ENCODE measurements around the gene CFP. TPM values are rescaled to one million over a fixed set of nuclear protein-coding genes. Genes with fewer than 3 reads are reported as not detected.

CFP gene
- polyA plus RNA-seq, 3 donors: 461 to 498 (median 491) TPM

DNA sequence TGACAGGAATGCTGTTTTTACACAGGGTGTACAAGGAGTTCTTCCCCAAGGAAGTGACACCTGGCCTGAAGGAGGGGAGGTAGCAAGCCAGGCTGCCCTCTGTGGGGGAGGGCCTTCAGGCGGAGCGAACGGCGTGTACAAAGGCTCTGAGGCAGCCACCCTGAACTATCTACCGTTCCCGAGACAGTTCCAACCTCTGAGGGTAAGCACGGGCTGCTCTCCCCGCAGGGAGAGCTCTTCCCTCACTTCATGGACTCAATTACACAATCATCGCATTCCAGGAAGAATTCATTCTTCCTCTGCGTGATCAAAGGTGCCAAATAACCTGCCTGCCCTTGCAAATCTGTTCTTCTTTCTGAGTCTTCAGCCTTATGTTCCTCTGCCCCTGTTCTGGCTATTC lies 15.8 kb upstream of the CFP start:
- Mint-ChIP-seq H3K36me3 (peaks cover 19 to 26% of the 10 kb centered on the region in 2 donors), H3K9me3 (peaks cover 0 to 12% (median 2%) of the 10 kb centered on the region in 7 donors), H3K27ac (peak overlapping the region in 1 of 7 donors; percentile 46), H3K4me3 (no peak overlapping the region), H3K4me1 (peaks cover 30% of the 10 kb centered on the region), H3K27me3 (ENCODE audit: low read depth in 3 of 3) (peaks cover 0 to 1% (median 0%) of the 10 kb centered on the region in 3 donors)
- WGBS (ENCODE audit: insufficient coverage): 83% methylated on average over 4 of the region's 10 CpGs
- H3K4me2 ChIP-seq (replicated peaks; ENCODE audit: extremely low read depth, low read length, poor library complexity, severe bottlenecking): no peak overlapping the region
- H4K20me1 ChIP-seq (ENCODE audit: insufficient read depth, low read length): peaks cover 3% of the 10 kb centered on the region
- peaks cover 12 to 16% of the 10 kb centered on the region in 2 donors for H3K36me3 ChIP-seq (replicated peaks in 1 of 2; ENCODE audit: control insufficient read depth in 1 of 2, insufficient read depth in 2 of 2, low read length in 2 of 2)
- H3K79me2 ChIP-seq (ENCODE audit: insufficient read depth, low read length): peaks cover 16% of the 10 kb centered on the region
- no peak overlapping the region for H3K27ac ChIP-seq (ENCODE audit: low read depth in 1 of 2, low read length in 2 of 2)
- TF ChIP-seq, protein P1, sequence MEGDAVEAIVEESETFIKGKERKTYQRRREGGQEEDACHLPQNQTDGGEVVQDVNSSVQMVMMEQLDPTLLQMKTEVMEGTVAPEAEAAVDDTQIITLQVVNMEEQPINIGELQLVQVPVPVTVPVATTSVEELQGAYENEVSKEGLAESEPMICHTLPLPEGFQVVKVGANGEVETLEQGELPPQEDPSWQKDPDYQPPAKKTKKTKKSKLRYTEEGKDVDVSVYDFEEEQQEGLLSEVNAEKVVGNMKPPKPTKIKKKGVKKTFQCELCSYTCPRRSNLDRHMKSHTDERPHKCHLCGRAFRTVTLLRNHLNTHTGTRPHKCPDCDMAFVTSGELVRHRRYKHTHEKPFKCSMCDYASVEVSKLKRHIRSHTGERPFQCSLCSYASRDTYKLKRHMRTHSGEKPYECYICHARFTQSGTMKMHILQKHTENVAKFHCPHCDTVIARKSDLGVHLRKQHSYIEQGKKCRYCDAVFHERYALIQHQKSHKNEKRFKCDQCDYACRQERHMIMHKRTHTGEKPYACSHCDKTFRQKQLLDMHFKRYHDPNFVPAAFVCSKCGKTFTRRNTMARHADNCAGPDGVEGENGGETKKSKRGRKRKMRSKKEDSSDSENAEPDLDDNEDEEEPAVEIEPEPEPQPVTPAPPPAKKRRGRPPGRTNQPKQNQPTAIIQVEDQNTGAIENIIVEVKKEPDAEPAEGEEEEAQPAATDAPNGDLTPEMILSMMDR (IDR thresholded peaks at IDR 0.05): no peak
- intact Hi-C loops (cut with micrococcal nuclease): loop anchor here in 1 of 2 donors (10.0 kb wide), 1 partner anchor 451 kb away; the partner anchor contains the start of gene UBA1
- no peaks in the 10 kb centered on the region for H3K27me3 ChIP-seq (ENCODE audit: control insufficient read depth in 2 of 2, insufficient read depth in 2 of 2, low read length in 2 of 2)
- no peak overlapping the region for H2AFZ ChIP-seq (ENCODE audit: insufficient read depth, low read depth, low read length, poor library complexity, severe bottlenecking)
- H3K4me1 ChIP-seq (ENCODE audit: control insufficient read depth in 1 of 2, insufficient read depth in 2 of 2, low read length in 2 of 2): peaks cover 22 to 25% of the 10 kb centered on the region in 2 donors
- H3K9me3 ChIP-seq (replicated peaks in 1 of 2; ENCODE audit: control insufficient read depth in 1 of 2, insufficient read depth in 1 of 2, low read length in 2 of 2): no peaks in the 10 kb centered on the region
- DNase-seq: no peak
- H3K9ac ChIP-seq (ENCODE audit: insufficient read depth, low read length, poor library complexity, severe bottlenecking): no peak overlapping the region
- H3K4me3 ChIP-seq (replicated peaks in 1 of 3; ENCODE audit: low read depth in 2 of 3, low read length in 3 of 3): no peak overlapping the region

DNA sequence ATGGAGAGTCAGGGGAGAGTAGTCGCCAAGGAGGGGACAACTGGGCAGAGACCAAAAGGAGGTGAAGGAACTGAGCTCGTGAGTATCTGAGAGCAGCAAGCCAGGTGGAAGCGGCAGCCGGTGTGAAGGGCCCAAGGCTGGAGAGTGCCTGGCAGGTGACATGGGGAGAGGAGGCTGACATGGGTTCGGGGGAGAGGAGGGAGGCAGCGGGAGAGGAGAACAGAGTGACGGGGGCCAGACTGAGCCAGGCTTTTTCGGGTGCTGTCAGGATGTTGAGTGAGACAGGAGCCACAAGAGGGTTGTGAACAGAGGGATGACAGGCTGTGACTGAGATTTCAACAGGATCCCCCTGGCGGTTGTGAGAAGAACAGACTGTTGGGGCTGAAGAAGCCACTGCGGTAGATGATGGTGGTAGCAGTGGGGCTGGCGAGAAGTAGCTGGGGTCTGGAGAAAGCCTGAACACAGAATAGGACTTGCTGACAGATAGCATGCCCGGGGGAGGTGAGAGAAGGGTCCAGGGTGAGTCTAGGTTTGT lies 14.9 kb upstream of the CFP start:
- peaks cover 0 to 1% (median 0%) of the 10 kb centered on the region in 3 donors for H3K27me3 Mint-ChIP-seq (ENCODE audit: low read depth in 3 of 3)
- Histone ChIP-seq H3K4me1 (ENCODE audit: control insufficient read depth in 1 of 2, insufficient read depth in 2 of 2, low read length in 2 of 2) (peaks cover 20 to 23% of the 10 kb centered on the region in 2 donors), H3K9ac (ENCODE audit: insufficient read depth, low read length, poor library complexity, severe bottlenecking) (no peak overlapping the region), H3K9me3 (replicated peaks in 1 of 2; ENCODE audit: control insufficient read depth in 1 of 2, insufficient read depth in 1 of 2, low read length in 2 of 2) (no peaks in the 10 kb centered on the region), H3K79me2 (ENCODE audit: insufficient read depth, low read length) (peaks cover 16% of the 10 kb centered on the region), H3K27ac (ENCODE audit: low read depth in 1 of 2, low read length in 2 of 2) (no peak overlapping the region), H3K36me3 (replicated peaks in 1 of 2; ENCODE audit: control insufficient read depth in 1 of 2, insufficient read depth in 2 of 2, low read length in 2 of 2) (peaks cover 19 to 25% of the 10 kb centered on the region in 2 donors), H2AFZ (ENCODE audit: insufficient read depth, low read depth, low read length, poor library complexity, severe bottlenecking) (no peak overlapping the region), H3K27me3 (ENCODE audit: control insufficient read depth in 2 of 2, insufficient read depth in 2 of 2, low read length in 2 of 2) (no peaks in the 10 kb centered on the region), H3K4me2 (replicated peaks; ENCODE audit: extremely low read depth, low read length, poor library complexity, severe bottlenecking) (no peak overlapping the region), H4K20me1 (ENCODE audit: insufficient read depth, low read length) (peaks cover 3% of the 10 kb centered on the region), H3K4me3 (replicated peaks in 1 of 3; ENCODE audit: low read depth in 2 of 3, low read length in 3 of 3) (no peak overlapping the region)
- TF ChIP-seq, protein P1 (IDR thresholded peaks at IDR 0.05): no peak
- 91% methylated on average over 7 of the region's 12 CpGs for WGBS (ENCODE audit: insufficient coverage)
- H3K27ac Mint-ChIP-seq: peak overlapping the region in 4 of 7 donors; percentile 1 to 57 (median 42)
- H3K4me3 Mint-ChIP-seq: peak overlapping the region in 1 of 2 donors; percentile 37
- peaks cover 28 to 35% of the 10 kb centered on the region in 2 donors for H3K36me3 Mint-ChIP-seq
- peaks cover 4 to 17% (median 8%) of the 10 kb centered on the region in 7 donors for H3K9me3 Mint-ChIP-seq
- intact Hi-C loops (cut with micrococcal nuclease): loop anchor here (5.0 to 10.0 kb wide), 2 partner anchors 82 to 450 kb away; partner anchors contain the start of genes ARAF (in 1 of the 2) and UBA1 (in 1 of the 2)
- peak in 2 of 3 donors; percentile 10 to 32 for DNase-seq
- H3K4me1 Mint-ChIP-seq: peaks cover 30% of the 10 kb centered on the region
